H9 (cell line): ENCODE measurements around the gene DCUN1D4. TPM values are rescaled to one million over a fixed set of nuclear protein-coding genes. Genes with fewer than 3 reads are reported as not detected.
A peak's percentile ranks its signal among the peaks of the same experiment; 100 is the strongest.

Experiments
- DNase-seq: peaks from one replicate; pipeline ENCODE4 v3.0.0-alpha.2; 2017
- H2AFZ ChIP-seq: one replicate; pipeline ENCODE4 v1.6.1; 2013; ENCODE audit warnings: mild to moderate bottlenecking, low read length, control low read depth, moderate library complexity
- H2AK5ac ChIP-seq: 2 replicates; pipeline ENCODE4 v1.6.1; 2013; ENCODE audit warnings: low read length, control low read depth, mixed read lengths; ENCODE audit not compliant: insufficient read length
- H2BK120ac ChIP-seq: one replicate; pipeline ENCODE4 v1.6.1; 2013; ENCODE audit warnings: low read depth, mild to moderate bottlenecking, low read length, control low read depth, inconsistent platforms; ENCODE audit not compliant: poor library complexity, severe bottlenecking
- H2BK12ac ChIP-seq: 2 replicates; pipeline ENCODE4 v1.6.1; 2013; ENCODE audit warnings: low read length, control low read depth, mixed read lengths, low read depth; ENCODE audit not compliant: insufficient read length
- H2BK15ac ChIP-seq: 2 replicates; pipeline ENCODE4 v1.6.1; 2013; ENCODE audit warnings: low read depth, low read length, control low read depth
- H2BK20ac ChIP-seq: one replicate; pipeline ENCODE4 v1.6.1; 2013; ENCODE audit warnings: low read depth, mild to moderate bottlenecking, low read length, control low read depth, inconsistent platforms; ENCODE audit not compliant: poor library complexity, severe bottlenecking
- H2BK5ac ChIP-seq: 2 replicates; pipeline ENCODE4 v1.6.1; 2013; ENCODE audit warnings: low read length, control low read depth, mixed read lengths; ENCODE audit not compliant: insufficient read length
- H3K14ac ChIP-seq: 2 replicates; pipeline ENCODE4 v1.6.1; 2013; ENCODE audit warnings: low read length, control low read depth; ENCODE audit not compliant: insufficient read depth
- H3K18ac ChIP-seq: 2 replicates; pipeline ENCODE4 v1.6.1; 2013; ENCODE audit warnings: low read depth, mild to moderate bottlenecking, mixed read lengths, low read length, control low read depth; ENCODE audit not compliant: insufficient read length
- H3K23ac ChIP-seq: 2 replicates; pipeline ENCODE4 v1.6.1; 2013; ENCODE audit warnings: low read length, control low read depth, mixed read lengths, low read depth; ENCODE audit not compliant: insufficient read length
- H3K23me2 ChIP-seq: 2 replicates; pipeline ENCODE4 v1.6.1; 2013; ENCODE audit warnings: low read depth, mild to moderate bottlenecking, mixed read lengths, low read length, control low read depth; ENCODE audit not compliant: insufficient read length, poor library complexity, severe bottlenecking
- H3K27ac ChIP-seq: 2 replicates; pipeline ENCODE4 v1.5.1; 2013; ENCODE audit warnings: low read length, control low read depth, mixed read lengths, low read depth; ENCODE audit not compliant: insufficient read length
- H3K27me3 ChIP-seq: 2 replicates; pipeline ENCODE4 v1.6.1; 2013; ENCODE audit warnings: low read length, control low read depth, inconsistent platforms; ENCODE audit not compliant: insufficient read depth
- H3K4ac ChIP-seq: 2 replicates; pipeline ENCODE4 v1.6.1; 2013; ENCODE audit warnings: low read depth, mild to moderate bottlenecking, control low read depth, inconsistent platforms, low read length, moderate library complexity
- H3K4me1 ChIP-seq: 2 replicates; pipeline ENCODE4 v1.6.1; 2013; ENCODE audit warnings: low read length, control low read depth, inconsistent platforms; ENCODE audit not compliant: insufficient read depth
- H3K4me2 ChIP-seq: 2 replicates; pipeline ENCODE4 v1.6.1; 2013; ENCODE audit warnings: low read length, control low read depth, mixed read lengths; ENCODE audit not compliant: insufficient read length, insufficient read depth
- H3K56ac ChIP-seq: 2 replicates; pipeline ENCODE4 v1.6.1; 2013; ENCODE audit warnings: low read depth, mild to moderate bottlenecking, mixed read lengths, low read length, control low read depth; ENCODE audit not compliant: insufficient read length
- H3K79me1 ChIP-seq: 2 replicates; pipeline ENCODE4 v1.6.1; 2013; ENCODE audit warnings: low read depth, mild to moderate bottlenecking, moderate library complexity, low read length, control low read depth, inconsistent platforms; ENCODE audit not compliant: insufficient read depth, poor library complexity, severe bottlenecking
- H3K79me2 ChIP-seq: 2 replicates; pipeline ENCODE4 v1.6.1; 2013; ENCODE audit warnings: low read length, control low read depth, inconsistent platforms; ENCODE audit not compliant: insufficient read depth
- H3K9ac ChIP-seq: 2 replicates; pipeline ENCODE4 v1.6.1; 2013; ENCODE audit warnings: low read length, control low read depth, mixed read lengths; ENCODE audit not compliant: insufficient read length; ENCODE audit errors: extremely low read depth
- H3K9me3 ChIP-seq: one replicate; pipeline ENCODE4 v1.6.1; 2013; ENCODE audit warnings: low read depth, low read length, inconsistent platforms; ENCODE audit not compliant: control insufficient read depth
- H3T11ph ChIP-seq: one replicate; pipeline ENCODE4 v1.6.1; 2013; ENCODE audit warnings: mild to moderate bottlenecking, low read length, control low read depth, inconsistent platforms
- H4K20me1 ChIP-seq: one replicate; pipeline ENCODE4 v1.6.1; 2013; ENCODE audit not compliant: control insufficient read depth, insufficient read length, insufficient read depth
- H4K5ac ChIP-seq: 2 replicates; pipeline ENCODE4 v1.6.1; 2013; ENCODE audit warnings: low read depth, mild to moderate bottlenecking, mixed read lengths, low read length, control low read depth; ENCODE audit not compliant: insufficient read length
- H4K8ac ChIP-seq: replicated peaks from 2 replicates; pipeline ENCODE4 v1.6.1; 2013; ENCODE audit warnings: low read length, control low read depth, mixed read lengths, low read depth; ENCODE audit not compliant: insufficient read length
- H4K91ac ChIP-seq: 2 replicates; pipeline ENCODE4 v1.6.1; 2013; ENCODE audit warnings: low read depth, mild to moderate bottlenecking, moderate library complexity, mixed read lengths, low read length, control low read depth; ENCODE audit not compliant: insufficient read length
- H3K27ac Mint-ChIP-seq, 3 experiments: 2 replicates in 2 of 3; 3 replicates in 1 of 3; pipeline ENCODE4 v1.8.0; 2020 to 2021; ENCODE audit warnings: mixed read lengths in 3 of 3, mild to moderate bottlenecking in 1 of 3, moderate library complexity in 1 of 3
- H3K27me3 Mint-ChIP-seq: 2 replicates; pipeline ENCODE4 v1.8.0; 2021; ENCODE audit warnings: low read depth, mild to moderate bottlenecking, moderate library complexity, mixed read lengths
- H3K36me3 Mint-ChIP-seq, 3 experiments: 2 replicates in 2 of 3; 3 replicates in 1 of 3; pipeline ENCODE4 v1.8.0; 2020 to 2021; ENCODE audit warnings: low read depth in 3 of 3, mixed read lengths in 3 of 3; ENCODE audit not compliant: insufficient read depth in 1 of 3
- H3K4me1 Mint-ChIP-seq, 2 experiments: 2 replicates each; pipeline ENCODE4 v1.8.0; 2020; ENCODE audit warnings: mixed read lengths in 2 of 2
- H3K4me3 Mint-ChIP-seq, 2 experiments: 2 replicates in 1 of 2; 3 replicates in 1 of 2; pipeline ENCODE4 v1.8.0; 2020 to 2021; ENCODE audit warnings: mild to moderate bottlenecking in 2 of 2, mixed read lengths in 2 of 2, moderate library complexity in 1 of 2
- H3K9me3 Mint-ChIP-seq, 2 experiments: 2 replicates in 1 of 2; 3 replicates in 1 of 2; pipeline ENCODE4 v1.8.0; 2020; ENCODE audit warnings: mild to moderate bottlenecking in 2 of 2, mixed read lengths in 2 of 2, moderate library complexity in 1 of 2
- CTCF ChIP-seq: fragments of 200-600 bp; sonication (generic); conservative IDR thresholded peaks from 3 replicates; pipeline ENCODE4 v1.8.0; 2021; ENCODE audit warnings: antibody characterized with exemption, mild to moderate bottlenecking
- WGBS: extraction: QIAGEN DNeasy Blood & Tissue Kit; methylation state at CpG from one replicate; pipeline ENCODE4 v1.1.7; 2013; ENCODE audit warnings: missing lambda C conversion rate, low lambda C conversion rate, mixed read lengths; ENCODE audit not compliant: insufficient read length; ENCODE audit errors: extremely low coverage; 5-methylcytosine and 5-hydroxymethylcytosine counted together
- total RNA-seq: library from RNA; stranded (reverse); gene quantifications from 2 replicates; pipeline ENCODE4 v1.2.1, GENCODE V29; 2021

DCUN1D4 gene
- total RNA-seq, 1 experiment from 2014 or later = 46.7 TPM

- Histone ChIP-seq H2BK15ac (no peak overlapping the region), H3K9me3 (no peaks in the 10 kb centered on the region), H2BK120ac (no peak overlapping the region), H3K9ac (peak overlapping the region; percentile 75), H3K14ac (no peak overlapping the region), H3K27ac (no peak overlapping the region), H3K23me2 (peaks cover 8% of the 10 kb centered on the region), H3K27me3 (no peaks in the 10 kb centered on the region), H4K8ac (no peak overlapping the region), H3K79me2 (peaks cover 30% of the 10 kb centered on the region; the same call in 1 of the 2 replicates), H3K4ac (no peak overlapping the region), H3K56ac (no peak overlapping the region), H3K79me1 (no peaks in the 10 kb centered on the region), H4K5ac (no peak overlapping the region), H2BK12ac (no peak overlapping the region), H3K23ac (no peak overlapping the region), H4K91ac (no peak overlapping the region), H2AFZ (peak overlapping the region; percentile 15), H3K4me2 (peak overlapping the region; percentile 90), H2BK20ac (no peak overlapping the region), H3K18ac (no peak overlapping the region), H2BK5ac (no peak overlapping the region), H3K4me1 (peaks cover 3% of the 10 kb centered on the region; the same call in 1 of the 2 replicates), H4K20me1 (no peaks in the 10 kb centered on the region), H3T11ph (no peak overlapping the region), H2AK5ac (no peak overlapping the region)
- H3K9me3 Mint-ChIP-seq = peaks cover 0 to 1% of the 10 kb centered on the region in 2 experiments; a peak in 1 of 5 replicates
- peak overlapping the region; percentile 89 to 97 for H3K4me3 Mint-ChIP-seq
- H3K36me3 Mint-ChIP-seq = no peaks in the 10 kb centered on the region
- H3K27ac Mint-ChIP-seq = peak overlapping the region in 2 of 3 experiments; percentile 85 to 88; a peak in 4 of 7 replicates
- peaks cover 21 to 44% of the 10 kb centered on the region in 2 experiments for H3K4me1 Mint-ChIP-seq
- peak; percentile 91 for DNase-seq
- H3K27me3 Mint-ChIP-seq = peaks cover 24% of the 10 kb centered on the region
- no CpG with 5 or more reads among the region's 71 CpGs for WGBS
- TF ChIP-seq CTCF = no peak
Observed at GRCh38 chr4:51844153-51845054, 1.5 kb downstream of the DCUN1D4 start.
